T-helper 2 cell treated with Interferon-gamma antibody and Interleukin-4, amounts not matched to agents 100 ng/mL and 5 ng/mL, for 36 hours (primary cell): Measurements from ENCODE around the gene SCAI. TPM values are rescaled to one million over a fixed set of nuclear protein-coding genes. Genes with fewer than 3 reads are reported as not detected.
"Not testable (repeated sequence)": the region's sequence is repeated elsewhere in the genome, so short reads cannot be mapped to it uniquely, and the experiment has no call there.

Experiments used
- intact Hi-C: fragments of 100-400 bp; cut with micrococcal nuclease; formaldehyde crosslinking; loops from one replicate; pipeline ENCODE4 v1.15.1; 2023
- total RNA-seq: library from RNA; stranded (reverse); gene quantifications from 2 replicates; pipeline ENCODE4 v1.2.3, GENCODE V29; 2022

Gene SCAI
- total RNA-seq, 1 donor from 2014 or later: 12.2 TPM

DNA sequence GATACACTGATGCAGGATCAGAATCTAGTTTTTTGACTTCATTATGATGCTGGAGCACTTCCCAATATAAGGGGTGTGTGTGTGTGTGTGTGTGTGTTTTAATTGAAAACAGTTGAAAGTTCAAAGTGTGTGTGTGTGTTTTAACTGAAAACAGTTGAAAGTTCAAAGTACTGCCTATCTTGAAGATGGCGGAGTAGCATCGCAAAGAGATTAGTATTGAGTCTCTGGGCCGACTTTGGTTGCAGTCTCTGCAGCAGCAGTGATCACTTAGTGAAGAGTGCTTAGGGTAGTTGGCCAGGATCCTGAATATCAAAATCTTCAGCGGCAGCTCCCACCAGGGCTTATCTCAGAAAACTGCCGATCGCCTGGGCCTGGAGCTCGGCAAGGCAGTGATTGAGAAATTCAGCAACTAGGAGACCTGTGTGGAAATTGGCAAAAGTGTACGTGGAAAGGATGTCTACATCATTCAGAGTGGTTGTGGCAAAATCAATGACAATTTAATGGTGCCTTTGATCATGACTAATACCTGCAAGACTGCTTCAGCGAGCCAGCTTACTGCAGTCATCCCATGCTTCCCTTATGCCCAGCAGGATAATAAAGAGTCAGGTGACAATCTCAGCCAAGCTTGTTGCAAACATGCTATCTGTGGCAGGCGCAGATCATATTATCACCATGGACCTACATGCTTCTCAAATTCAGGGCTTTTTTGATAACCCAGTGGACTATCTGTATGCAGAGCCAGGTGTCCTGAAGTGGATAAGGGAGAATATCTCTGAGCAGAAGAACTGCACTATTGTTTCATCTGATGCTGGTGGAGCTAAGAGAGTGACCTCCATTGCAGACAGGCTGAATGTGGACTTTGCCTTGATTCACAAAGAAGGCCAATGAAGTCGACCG, 7.3 kb upstream of the SCAI start:
- intact Hi-C loops: no loop called here

- intact Hi-C loops: loop anchor here (10.0 kb wide), 1 partner anchor 83 kb away; no protein-coding TSS in a partner anchor
Observed at GRCh38 chr9:125147401-125147951, 4.1 kb upstream of the SCAI start.

GRCh38 chr9:125146247-125146646, 2.9 kb upstream of the SCAI start:
- intact Hi-C loops: loop anchor here (10.0 kb wide), 1 partner anchor 81 kb away; no protein-coding TSS in a partner anchor

DNA sequence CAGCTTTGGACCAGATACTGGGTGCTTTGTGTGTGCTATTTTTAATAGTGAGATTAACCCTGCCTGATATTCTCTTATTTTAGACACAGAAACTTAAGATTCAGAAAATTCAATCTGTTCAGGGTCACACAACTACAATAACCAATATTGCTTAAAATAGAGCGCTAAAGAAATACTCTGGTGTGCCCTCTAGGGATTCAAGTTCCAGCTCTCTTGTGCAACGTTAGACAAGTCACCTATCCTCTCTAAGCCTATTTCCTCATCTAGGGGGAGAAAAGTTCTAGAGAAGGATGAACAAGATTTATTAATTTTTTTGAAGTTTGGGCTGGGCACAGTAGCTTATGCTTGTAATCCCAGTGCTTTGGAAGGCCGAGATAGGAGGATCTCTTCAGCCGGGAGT, 2.1 kb upstream of the SCAI start:
- intact Hi-C loops: loop anchor here (10.0 kb wide), 1 partner anchor 81 kb away; no protein-coding TSS in a partner anchor

DNA sequence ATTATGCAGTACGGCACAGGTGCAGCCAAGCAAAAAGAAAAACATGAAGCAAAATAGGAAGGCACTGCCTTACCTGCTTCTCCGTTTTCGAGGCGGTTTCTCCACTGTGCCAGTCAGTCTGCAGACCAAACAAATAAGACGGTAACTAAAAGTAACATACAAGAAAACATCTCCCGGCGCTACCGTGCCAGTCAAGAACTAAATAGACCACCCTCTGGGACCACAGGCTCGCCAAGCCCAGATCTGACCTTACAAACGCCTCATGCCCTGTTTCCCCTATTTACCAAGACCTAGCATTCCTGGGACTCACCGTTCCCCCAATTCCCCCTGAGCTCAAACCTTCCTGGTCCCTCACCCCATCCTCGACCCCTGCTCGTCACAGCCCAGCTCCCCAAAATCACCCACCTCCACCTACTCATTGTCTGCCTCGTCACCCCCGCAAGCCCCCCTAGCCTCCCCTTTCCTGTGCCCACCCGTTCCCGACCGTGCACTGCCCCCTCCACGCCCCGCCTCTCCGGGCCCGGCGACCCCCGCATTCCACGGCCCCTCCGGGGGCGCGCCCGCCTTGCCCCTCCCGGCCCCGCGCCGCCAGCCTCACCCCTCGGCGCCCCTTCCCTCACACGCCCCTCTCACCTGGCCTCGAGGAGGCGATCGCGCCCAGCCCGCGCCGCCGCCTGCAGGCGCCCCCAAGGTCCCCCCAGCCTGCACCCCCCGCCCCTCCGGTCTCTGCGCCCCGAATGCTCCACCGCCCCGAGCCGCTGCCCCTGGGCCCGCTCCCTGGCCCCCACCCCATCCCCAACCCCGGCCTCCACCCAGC, 560 bp downstream of the SCAI start:
- intact Hi-C loops: loop anchor here (1.0 to 10.0 kb wide), 9 partner anchors 16 to 371 kb away; partner anchors contain the start of genes GOLGA1, HSPA5, NR6A1 and PPP6C

DNA sequence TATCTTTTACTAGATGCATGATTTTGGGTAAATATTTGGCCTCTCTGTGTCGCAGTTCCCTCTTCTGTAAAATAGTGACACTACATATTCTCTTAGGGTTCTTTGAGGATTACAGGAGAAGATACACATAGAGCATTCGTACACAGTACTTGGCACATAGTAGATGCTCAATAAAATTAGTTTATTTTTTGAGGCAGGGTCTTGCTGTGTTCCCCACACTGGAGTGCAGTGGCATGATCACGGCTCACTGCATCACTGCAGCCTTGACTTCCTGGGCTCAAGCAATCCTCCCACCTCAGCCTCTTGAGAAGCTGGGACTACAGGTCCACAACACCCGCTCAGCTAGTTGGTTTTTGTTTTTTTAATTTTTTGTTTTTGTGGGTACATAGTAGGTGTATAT, 1.6 kb downstream of the SCAI start:
- intact Hi-C loops: loop anchor here (2.0 to 10.0 kb wide), 2 partner anchors 47 to 77 kb away; partner anchors contain the start of gene PPP6C

- intact Hi-C loops: loop anchor here (10.0 kb wide), 1 partner anchor 76 kb away; no protein-coding TSS in a partner anchor
Observed at GRCh38 chr9:125141251-125141650, 2.1 kb downstream of the SCAI start.

GRCh38 chr9:125140576-125140975, 2.8 kb downstream of the SCAI start:
- intact Hi-C loops: loop anchor here (10.0 kb wide), 1 partner anchor 76 kb away; no protein-coding TSS in a partner anchor

GRCh38 chr9:125137200-125137599, 6.1 kb downstream of the SCAI start:
- intact Hi-C loops: no loop called here

DNA sequence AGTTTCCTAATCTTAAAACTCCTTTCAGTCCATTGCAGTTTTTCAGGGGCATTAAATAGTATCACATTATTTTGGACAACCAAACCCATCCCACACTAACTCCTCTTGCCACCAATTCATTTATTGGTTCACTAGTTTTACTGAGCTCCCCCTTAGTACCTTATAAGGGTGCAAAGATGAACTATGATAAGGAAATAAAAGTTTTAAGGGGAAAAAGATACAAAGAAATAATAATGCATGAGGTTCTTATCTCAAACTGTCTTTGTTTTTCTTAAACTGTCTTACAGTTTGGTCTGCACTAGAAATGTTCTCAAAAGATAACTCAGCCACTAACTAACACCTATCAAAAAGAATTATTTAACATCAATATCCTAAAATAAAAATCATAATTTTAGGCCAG, 8.4 kb downstream of the SCAI start:
- intact Hi-C loops: no loop called here

DNA sequence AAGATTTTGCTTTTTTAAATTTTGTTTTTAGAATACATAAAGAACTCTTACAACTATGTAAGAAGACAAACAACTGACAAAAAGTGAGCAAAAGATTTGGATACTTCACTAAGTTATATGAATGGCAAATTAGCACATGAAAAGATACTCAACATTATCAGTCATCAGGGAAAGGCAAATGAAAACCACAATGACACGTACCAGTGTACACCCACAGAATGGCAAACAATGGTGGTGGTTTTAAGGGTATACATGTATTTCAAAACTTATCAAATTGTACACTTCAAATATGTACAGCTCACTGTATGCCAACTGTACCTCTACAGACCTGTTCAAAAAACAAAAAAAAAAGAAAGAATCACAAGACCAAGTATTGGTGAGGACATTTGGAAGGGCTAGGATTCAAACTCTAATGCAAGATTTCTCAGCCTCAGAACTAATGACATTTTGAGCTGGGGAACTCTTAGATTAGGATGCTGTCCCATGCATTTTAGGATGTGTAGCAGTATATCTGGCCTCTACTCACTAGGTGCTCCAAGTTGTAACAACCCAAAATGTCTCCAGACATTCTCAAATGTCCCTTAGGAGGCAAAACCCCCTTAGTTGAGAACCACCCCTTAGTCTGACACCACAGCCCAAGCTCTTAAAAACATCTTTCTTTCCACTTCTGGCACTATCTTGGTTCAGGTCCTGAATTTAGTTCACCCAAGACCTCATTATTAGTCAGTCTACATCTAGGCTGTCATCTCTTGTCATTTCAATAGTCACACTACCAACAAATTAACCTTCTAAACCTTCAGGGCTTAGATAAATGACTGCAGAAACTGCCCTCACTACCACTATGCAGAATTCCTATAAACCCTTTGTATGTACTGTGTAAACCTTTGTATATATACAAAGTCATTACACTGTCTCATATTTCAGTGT, 9.7 kb downstream of the SCAI start:
- intact Hi-C loops: no loop called here

GRCh38 chr9:125131778-125132177, 11.6 kb downstream of the SCAI start:
- intact Hi-C loops: no loop called here

- intact Hi-C loops: loop anchor here (1.0 to 5.0 kb wide), 3 partner anchors 17 to 184 kb away; partner anchors contain the start of genes GOLGA1 and SCAI
Observed at GRCh38 chr9:125126019-125126746, 17.1 kb downstream of the SCAI start.

DNA sequence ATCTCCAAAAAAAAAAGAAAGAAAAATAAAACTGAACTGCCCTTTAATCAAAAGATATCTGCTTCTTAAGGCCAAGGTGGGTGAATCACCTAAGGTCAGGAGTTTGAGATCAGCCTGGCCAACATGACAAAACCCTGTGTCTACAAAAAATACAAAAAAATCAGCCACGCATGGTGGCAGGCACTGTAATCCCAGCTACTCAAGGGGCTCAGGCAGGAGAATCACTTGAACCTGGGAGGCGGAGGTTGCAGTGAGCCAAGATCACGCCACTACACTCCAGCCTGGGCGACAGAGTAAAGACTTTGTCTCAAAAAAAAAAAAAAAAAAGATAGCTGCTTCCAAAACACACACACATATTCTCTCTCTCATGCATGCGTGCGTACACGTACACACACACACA, 17.8 kb downstream of the SCAI start:
- intact Hi-C loops: loop anchor here (5.0 kb wide), 2 partner anchors 67 to 183 kb away; partner anchors contain the start of gene GOLGA1

GRCh38 chr9:125121146-125121545, 22.2 kb downstream of the SCAI start:
- intact Hi-C loops: no loop called here

- intact Hi-C loops: loop anchor here (1.0 kb wide), 1 partner anchor 24 kb away; the partner anchor contains the start of gene SCAI
Observed at GRCh38 chr9:125119643-125120286, 23.6 kb downstream of the SCAI start.

DNA sequence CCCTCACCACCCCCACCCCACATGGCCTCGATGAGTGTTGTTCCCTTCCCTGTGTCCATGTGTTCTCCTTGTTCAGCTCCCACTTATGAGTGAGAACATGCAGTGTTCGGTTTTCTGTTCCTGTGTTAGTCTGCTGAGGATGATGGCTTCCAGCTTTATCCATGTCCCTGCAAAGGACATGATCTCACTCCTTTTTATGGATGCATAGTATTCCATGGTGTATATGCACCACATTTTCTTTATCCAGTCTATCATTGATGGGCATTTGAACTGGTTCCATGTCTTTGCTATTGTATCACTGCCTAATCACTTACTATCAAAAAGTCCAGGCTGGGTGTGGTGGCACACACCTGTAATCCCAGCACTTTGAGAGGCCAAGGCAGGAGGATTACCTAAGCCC, 24.6 kb downstream of the SCAI start:
- intact Hi-C loops: not testable (repeated sequence)

DNA sequence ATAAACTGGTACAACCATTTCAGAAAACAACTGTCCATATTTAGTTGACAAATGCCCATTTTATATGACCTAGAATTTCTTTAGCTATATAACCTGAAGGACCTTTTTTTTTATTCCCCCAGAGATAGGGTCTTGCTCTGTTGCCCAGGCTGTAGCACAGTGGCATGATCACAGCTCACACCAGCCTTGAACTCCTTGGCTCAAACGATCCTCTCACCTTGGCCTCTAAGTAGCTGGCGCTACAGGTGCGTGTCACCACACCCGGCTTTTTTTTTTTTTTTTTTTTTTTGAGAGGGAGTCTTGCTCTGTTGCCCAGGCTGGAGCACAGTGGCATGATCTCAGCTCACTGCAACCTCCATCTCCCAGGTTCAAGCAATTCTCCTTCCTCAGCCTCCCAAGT, 28.8 kb downstream of the SCAI start:
- intact Hi-C loops: not testable (repeated sequence)

- intact Hi-C loops: no loop called here
Observed at GRCh38 chr9:125110464-125110863, 32.9 kb downstream of the SCAI start.
